OCI-LY1 (cell line): ENCODE measurements around the gene EPX.

Experiments
- H2AFZ ChIP-seq: fragments of 200-600 bp; sonication (generic), shearing (Covaris generic); 2 replicates; pipeline ENCODE4 v1.6.0; 2014; ENCODE audit warnings: antibody characterized with exemption, mild to moderate bottlenecking, low read length
- H3F3A ChIP-seq: fragments of 200-600 bp; sonication (generic), shearing (Covaris generic); 2 replicates; pipeline ENCODE4 v1.6.0; 2014; ENCODE audit warnings: mild to moderate bottlenecking, antibody characterized with exemption, low read length, moderate library complexity; ENCODE audit not compliant: insufficient read depth
- H3K27ac ChIP-seq: fragments of 200-600 bp; sonication (generic); 2 replicates; pipeline ENCODE4 v1.5.1; 2014; ENCODE audit warnings: low read length, mixed run types, mild to moderate bottlenecking, low read depth; ENCODE audit not compliant: poor library complexity, severe bottlenecking
- H3K27me3 ChIP-seq: fragments of 200-600 bp; sonication (generic); 2 replicates; pipeline ENCODE4 v1.6.0; 2014; ENCODE audit warnings: antibody characterized with exemption, mild to moderate bottlenecking, low read length, moderate library complexity; ENCODE audit not compliant: insufficient read depth
- H3K36me3 ChIP-seq: fragments of 200-600 bp; sonication (generic); 2 replicates; pipeline ENCODE4 v1.6.1; 2014; ENCODE audit warnings: mild to moderate bottlenecking, antibody characterized with exemption, low read length, moderate library complexity, mixed read lengths; ENCODE audit not compliant: insufficient read depth
- H3K4me1 ChIP-seq: fragments of 200-600 bp; sonication (generic); 2 replicates; pipeline ENCODE4 v1.5.1; 2014; ENCODE audit warnings: mild to moderate bottlenecking, low read length, moderate library complexity; ENCODE audit not compliant: insufficient read depth, severe bottlenecking
- H3K4me2 ChIP-seq: fragments of 200-600 bp; sonication (generic), shearing (Covaris generic); 2 replicates; pipeline ENCODE4 v1.6.1; 2014; ENCODE audit warnings: low read length
- H3K4me3 ChIP-seq: fragments of 200-600 bp; sonication (generic); 2 replicates; pipeline ENCODE4 v1.5.1; 2014; ENCODE audit warnings: low read length, low read depth, mild to moderate bottlenecking, mixed read lengths; ENCODE audit not compliant: poor library complexity, severe bottlenecking
- H3K79me2 ChIP-seq: fragments of 200-600 bp; shearing (Covaris generic); 2 replicates; pipeline ENCODE4 v1.6.1; 2016; ENCODE audit warnings: mixed run types, low read length, mixed read lengths; ENCODE audit not compliant: insufficient read depth
- H3K9ac ChIP-seq: fragments of 200-600 bp; sonication (generic), shearing (Covaris generic); 2 replicates; pipeline ENCODE4 v1.6.1; 2014; ENCODE audit warnings: mild to moderate bottlenecking, low read length, mixed read lengths
- H3K9me2 ChIP-seq: fragments of 200-600 bp; sonication (generic), shearing (Covaris generic); 2 replicates; pipeline ENCODE4 v1.6.1; 2014; ENCODE audit warnings: low read depth, mild to moderate bottlenecking, low read length, mixed read lengths
- H3K9me3 ChIP-seq: fragments of 200-600 bp; shearing (Covaris generic); 2 replicates; pipeline ENCODE4 v1.6.1; 2014; ENCODE audit warnings: low read length, mixed read lengths
- H4K20me1 ChIP-seq: fragments of 200-600 bp; sonication (generic), shearing (Covaris generic); 2 replicates; pipeline ENCODE4 v1.6.0; 2016; ENCODE audit warnings: mild to moderate bottlenecking, low read length; ENCODE audit not compliant: insufficient read depth
- EZH2 ChIP-seq: fragments of 200-600 bp; sonication (generic), shearing (Covaris generic); IDR thresholded peaks from 2 replicates; pipeline ENCODE4 v1.8.0; 2017; ENCODE audit warnings: borderline replicate concordance, mixed run types, mild to moderate bottlenecking, antibody characterized with exemption, low read length, moderate library complexity, mixed read lengths
- TF ChIP-seq, protein P1 (sequence below): fragments of 200-600 bp; sonication (generic), shearing (Covaris generic); IDR thresholded peaks from 2 replicates; pipeline ENCODE4 v1.5.1; 2017; ENCODE audit warnings: mild to moderate bottlenecking, antibody characterized with exemption, low read length, moderate library complexity, mixed read lengths

Gene EPX

DNA sequence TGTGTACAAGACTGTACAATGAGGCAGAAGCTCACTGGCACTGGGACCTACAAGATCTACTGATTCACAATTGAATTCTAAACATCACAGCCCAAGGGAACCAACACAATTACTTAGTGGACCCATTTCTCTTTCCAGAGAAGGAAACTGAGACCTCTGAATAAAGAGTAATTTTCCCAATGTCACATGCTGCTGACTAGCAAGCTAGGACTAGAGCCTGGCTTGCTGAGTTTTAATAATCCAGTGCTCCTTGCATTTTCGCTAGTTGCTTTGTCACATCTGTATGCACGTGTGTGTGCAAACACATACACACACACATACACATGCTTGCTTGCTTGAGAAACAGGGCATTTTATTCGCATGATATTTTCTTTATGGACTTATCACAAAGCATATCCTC is 42.0 kb downstream of the EPX start:
- Histone ChIP-seq H3K36me3 (no peaks in the 10 kb centered on the region), H3K27ac (no peak overlapping the region), H3K4me3 (no peak overlapping the region), H3K4me1 (peaks cover 9% of the 10 kb centered on the region), H3K79me2 (no peaks in the 10 kb centered on the region), H4K20me1 (no peaks in the 10 kb centered on the region), H2AFZ (no peak overlapping the region), H3K9me3 (no peaks in the 10 kb centered on the region), H3K27me3 (0 out of 2 replicates have a peak, but pooled peaks cover 9% of the 10 kb centered on the region), H3K9ac (no peak overlapping the region), H3K4me2 (no peak overlapping the region), H3K9me2 (no peaks in the 10 kb centered on the region), H3F3A (no peaks in the 10 kb centered on the region)
- TF ChIP-seq, protein P1, sequence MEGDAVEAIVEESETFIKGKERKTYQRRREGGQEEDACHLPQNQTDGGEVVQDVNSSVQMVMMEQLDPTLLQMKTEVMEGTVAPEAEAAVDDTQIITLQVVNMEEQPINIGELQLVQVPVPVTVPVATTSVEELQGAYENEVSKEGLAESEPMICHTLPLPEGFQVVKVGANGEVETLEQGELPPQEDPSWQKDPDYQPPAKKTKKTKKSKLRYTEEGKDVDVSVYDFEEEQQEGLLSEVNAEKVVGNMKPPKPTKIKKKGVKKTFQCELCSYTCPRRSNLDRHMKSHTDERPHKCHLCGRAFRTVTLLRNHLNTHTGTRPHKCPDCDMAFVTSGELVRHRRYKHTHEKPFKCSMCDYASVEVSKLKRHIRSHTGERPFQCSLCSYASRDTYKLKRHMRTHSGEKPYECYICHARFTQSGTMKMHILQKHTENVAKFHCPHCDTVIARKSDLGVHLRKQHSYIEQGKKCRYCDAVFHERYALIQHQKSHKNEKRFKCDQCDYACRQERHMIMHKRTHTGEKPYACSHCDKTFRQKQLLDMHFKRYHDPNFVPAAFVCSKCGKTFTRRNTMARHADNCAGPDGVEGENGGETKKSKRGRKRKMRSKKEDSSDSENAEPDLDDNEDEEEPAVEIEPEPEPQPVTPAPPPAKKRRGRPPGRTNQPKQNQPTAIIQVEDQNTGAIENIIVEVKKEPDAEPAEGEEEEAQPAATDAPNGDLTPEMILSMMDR = no peak
- TF ChIP-seq EZH2 = no peak

GRCh38 chr17:58235821-58236220 is 43.3 kb downstream of the EPX start:
- Histone ChIP-seq H2AFZ (no peak overlapping the region), H3F3A (no peaks in the 10 kb centered on the region), H3K4me2 (no peak overlapping the region), H4K20me1 (no peaks in the 10 kb centered on the region), H3K79me2 (no peaks in the 10 kb centered on the region), H3K36me3 (no peaks in the 10 kb centered on the region), H3K4me3 (no peak overlapping the region), H3K9ac (no peak overlapping the region), H3K9me3 (no peaks in the 10 kb centered on the region), H3K27me3 (0 out of 2 replicates have a peak, but pooled peaks cover 9% of the 10 kb centered on the region), H3K9me2 (no peaks in the 10 kb centered on the region), H3K27ac (no peak overlapping the region), H3K4me1 (peaks cover 9% of the 10 kb centered on the region)
- TF ChIP-seq, protein P1 = no peak
- TF ChIP-seq EZH2 = no peak

- Histone ChIP-seq H3K36me3 (no peaks in the 10 kb centered on the region), H3K4me3 (no peak overlapping the region), H3K4me2 (no peak overlapping the region), H3K79me2 (no peaks in the 10 kb centered on the region), H4K20me1 (no peaks in the 10 kb centered on the region), H3K27me3 (0 out of 2 replicates have a peak, but pooled peaks cover 9% of the 10 kb centered on the region), H2AFZ (no peak overlapping the region), H3K9me2 (no peaks in the 10 kb centered on the region), H3K27ac (no peak overlapping the region), H3K9ac (no peak overlapping the region), H3K9me3 (no peaks in the 10 kb centered on the region), H3K4me1 (peaks cover 9% of the 10 kb centered on the region), H3F3A (no peaks in the 10 kb centered on the region)
- TF ChIP-seq, protein P1 = no peak
- no peak for TF ChIP-seq EZH2
Measured at GRCh38 chr17:58236394-58236793, 43.9 kb downstream of the EPX start.
